HCT116 (cell line): ENCODE results near the gene SLC39A13. TPM values are rescaled to one million over a fixed set of nuclear protein-coding genes. Genes with fewer than 3 reads are reported as not detected.

ENCODE experiments used
- ATAC-seq: fragments of 200-7000 bp; cut with Tn5 transposase; 2 replicates; pipeline ENCODE4 v1.9.1; 2020; ENCODE audit warnings: mild to moderate bottlenecking, moderate library complexity
- BruUV-seq: library from RNA; stranded (reverse); fragments of 400-500 nt; replicated peaks from 2 replicates; lab custom pipeline; 2021; lab: Mats Ljungman, UMichigan
- CTCF ChIA-PET: fragments of 300-600 bp; sonication (Branson Sonifier 250); formaldehyde crosslinking; loops from one replicate; lab custom pipeline; 2021; ENCODE audit warnings: antibody characterized with exemption; lab: Charles Lee
- POLR2A ChIA-PET: fragments of 300-600, 350-600 bp; sonication (Branson Sonifier 250); formaldehyde crosslinking; loops from one replicate; lab custom pipeline; 2021; ENCODE audit warnings: antibody characterized with exemption; lab: Charles Lee
- RAD21 ChIA-PET, 2 experiments: fragments of 300-600 bp; sonication (Branson Sonifier 250); formaldehyde crosslinking; loops; one replicate each; lab custom pipeline; 2023; ENCODE audit warnings: low total read pairs in 2 of 2; ENCODE audit not compliant: uncharacterized antibody in 2 of 2, unreplicated experiment in 2 of 2, low non-redundant PET in 1 of 2; lab: Charles Lee
- DNase-seq: peaks from one replicate; pipeline ENCODE4 v3.0.0-alpha.2; 2010; ENCODE audit warnings: low read depth, low spot score
- H2AFZ ChIP-seq: fragments of 200-600 bp; shearing (Covaris generic), sonication (generic); 2 replicates; pipeline ENCODE4 v1.6.1; 2017; ENCODE audit warnings: low read depth, mixed run types, mixed read lengths, antibody characterized with exemption, low read length; ENCODE audit not compliant: poor library complexity, severe bottlenecking
- H3K27ac ChIP-seq: 2 replicates; pipeline ENCODE4 v1.5.1; 2012; ENCODE audit warnings: low read depth, low read length
- H3K27me3 ChIP-seq: fragments of 200-600 bp; sonication (generic); 2 replicates; pipeline ENCODE4 v1.6.1; 2016; ENCODE audit warnings: mixed run types, low read length, mixed read lengths; ENCODE audit not compliant: insufficient read depth
- H3K36me3 ChIP-seq, 2 experiments: fragments of 200-500 bp in 1 of 2; fragments of 200-600 bp in 1 of 2; sonication (Bioruptor generic) in 1 of 2; sonication (generic) in 1 of 2; 2 replicates each; pipeline versions ENCODE4 v1.5.1 to v1.6.1; 2014 to 2016; ENCODE audit warnings: low read length in 2 of 2, inconsistent platforms in 1 of 2, mixed read lengths in 1 of 2, mixed run types in 1 of 2; ENCODE audit not compliant: insufficient read depth in 2 of 2, control insufficient read depth in 1 of 2
- H3K4me1 ChIP-seq, 2 experiments: fragments of 200-600 bp in 1 of 2; sonication (generic) in 1 of 2; 2 replicates each; pipeline versions ENCODE4 v1.5.1 to v1.6.1; 2012 to 2017; ENCODE audit warnings: low read length in 2 of 2, inconsistent platforms in 1 of 2, mild to moderate bottlenecking in 1 of 2, mixed read lengths in 1 of 2, mixed run types in 1 of 2, moderate library complexity in 1 of 2; ENCODE audit not compliant: insufficient read depth in 2 of 2, control insufficient read depth in 1 of 2
- H3K4me2 ChIP-seq: fragments of 200-600 bp; sonication (generic); 2 replicates; pipeline ENCODE4 v1.6.1; 2017; ENCODE audit warnings: mixed run types, low read length, mixed read lengths
- H3K4me3 ChIP-seq, 2 experiments: fragments of 200-600 bp in 1 of 2; sonication (generic) in 1 of 2; replicated peaks in 1 of 2; 2 replicates each; pipeline ENCODE4 v1.5.1; 2011 to 2016; ENCODE audit warnings: low read length in 2 of 2, control low read depth in 1 of 2, low read depth in 1 of 2, mild to moderate bottlenecking in 1 of 2, mixed read lengths in 1 of 2, mixed run types in 1 of 2
- H3K79me2 ChIP-seq: fragments of 200-600 bp; sonication (generic); 2 replicates; pipeline ENCODE4 v1.6.1; 2017; ENCODE audit warnings: mild to moderate bottlenecking, mixed run types, low read length, moderate library complexity, mixed read lengths; ENCODE audit not compliant: insufficient read depth
- H3K9ac ChIP-seq: fragments of 200-600 bp; sonication (generic); 2 replicates; pipeline ENCODE4 v1.6.1; 2016; ENCODE audit warnings: low read length, mixed read lengths
- H3K9me2 ChIP-seq: fragments of 200-600 bp; sonication (generic), shearing (Covaris generic); 2 replicates; pipeline ENCODE4 v1.6.1; 2017; ENCODE audit warnings: mixed run types, mild to moderate bottlenecking, moderate library complexity; ENCODE audit not compliant: insufficient read depth
- H3K9me3 ChIP-seq, 2 experiments: fragments of 200-500 bp in 1 of 2; fragments of 200-600 bp in 1 of 2; sonication (Bioruptor generic) in 1 of 2; sonication (generic) in 1 of 2; 2 replicates each; pipeline ENCODE4 v1.6.1; 2014 to 2017; ENCODE audit warnings: low read length in 2 of 2, mixed read lengths in 2 of 2, inconsistent platforms in 1 of 2, low read depth in 1 of 2, mild to moderate bottlenecking in 1 of 2, mixed run types in 1 of 2, moderate library complexity in 1 of 2; ENCODE audit not compliant: control insufficient read depth in 1 of 2, insufficient read depth in 1 of 2
- H4K20me1 ChIP-seq: fragments of 200-600 bp; sonication (generic), shearing (Covaris generic); 2 replicates; pipeline ENCODE4 v1.6.1; 2017; ENCODE audit warnings: mixed run types, mild to moderate bottlenecking, moderate library complexity; ENCODE audit not compliant: insufficient read depth
- ATF3 ChIP-seq: IDR thresholded peaks from 2 replicates; pipeline ENCODE4 v1.6.1; 2012
- CBX3 ChIP-seq: IDR thresholded peaks from 2 replicates; pipeline ENCODE4 v1.6.1; 2012; ENCODE audit warnings: low read depth
- CEBPB ChIP-seq: IDR thresholded peaks from 2 replicates; pipeline ENCODE4 v1.6.1; 2012; ENCODE audit warnings: low read depth
- CTCF ChIP-seq, 3 experiments: fragments of 200-600 bp in 1 of 3; sonication (generic) in 1 of 3; IDR thresholded peaks in 2 of 3; conservative IDR thresholded peaks in 1 of 3; 2 replicates each; pipeline ENCODE4 v1.5.1; 2012 to 2017; ENCODE audit warnings: low read depth in 2 of 3, low read length in 2 of 3, antibody characterized with exemption in 1 of 3, borderline replicate concordance in 1 of 3, control low read depth in 1 of 3, mild to moderate bottlenecking in 1 of 3, mixed read lengths in 1 of 3, mixed run types in 1 of 3, moderate library complexity in 1 of 3; ENCODE audit not compliant: insufficient read depth in 1 of 3
- EGR1 ChIP-seq: IDR thresholded peaks from 2 replicates; pipeline ENCODE4 v1.6.1; 2012; ENCODE audit warnings: low read depth
- ELF1 ChIP-seq: IDR thresholded peaks from 2 replicates; pipeline ENCODE4 v1.6.1; 2012; ENCODE audit warnings: low read depth, borderline replicate concordance
- EZH2phosphoT487 ChIP-seq: fragments of 200-600 bp; IDR thresholded peaks from 2 replicates; pipeline ENCODE4 v1.6.1; 2018; ENCODE audit warnings: antibody characterized with exemption, borderline replicate concordance
- JUND ChIP-seq: IDR thresholded peaks from 2 replicates; pipeline ENCODE4 v1.6.1; 2012
- POLR2A ChIP-seq: IDR thresholded peaks from 2 replicates; pipeline ENCODE4 v1.7.0; 2011; ENCODE audit warnings: borderline replicate concordance; ENCODE audit not compliant: insufficient read depth, insufficient read length; ENCODE audit errors: extremely low read depth
- RAD21 ChIP-seq: IDR thresholded peaks from 2 replicates; pipeline ENCODE4 v1.6.1; 2012; ENCODE audit warnings: low read depth, mild to moderate bottlenecking
- REST ChIP-seq: IDR thresholded peaks from 2 replicates; pipeline ENCODE4 v1.6.1; 2012; ENCODE audit warnings: low read depth
- SRF ChIP-seq: IDR thresholded peaks from 2 replicates; pipeline ENCODE4 v1.6.1; 2012; ENCODE audit warnings: low read depth
- ZFX ChIP-seq: fragments of 450-650 bp; IDR thresholded peaks from 2 replicates; pipeline ENCODE4 v1.6.1; 2017
- ZNF274 ChIP-seq: fragments of 200-500 bp; sonication (Bioruptor generic); IDR thresholded peaks from 2 replicates; pipeline ENCODE4 v1.6.1; 2014; ENCODE audit warnings: mild to moderate bottlenecking, low read depth, low read length, inconsistent platforms
- intact Hi-C: fragments of 100-400 bp; cut with micrococcal nuclease; formaldehyde crosslinking; loops from 2 replicates; pipeline ENCODE4 v1.10.0; 2022
- total RNA-seq: library from RNA; stranded (reverse); gene quantifications from one replicate; pipeline ENCODE4 v1.2.1, GENCODE V29; 2021; ENCODE audit not compliant: unreplicated experiment

SLC39A13 gene
- total RNA-seq, 1 experiment from 2014 or later = 23.9 TPM

- no peaks in the 10 kb centered on the region for H3K27me3 ChIP-seq
- TF ChIP-seq JUND (no peak), EZH2phosphoT487 (no peak), CBX3 (no peak), SRF (no peak), POLR2A (no peak), CEBPB (no peak), RAD21 (no peak), REST (no peak), ATF3 (no peak), ZNF274 (no peak), EGR1 (no peak), ZFX (no peak), CTCF (IDR thresholded peaks at IDR 0.05 in 2 of 3, conservative IDR thresholded peaks at IDR 0.05 in 1 of 3; ENCODE audit: borderline replicate concordance in 1 of 3, insufficient read depth in 1 of 3, low read depth in 2 of 3, low read length in 2 of 3) (no peak), ELF1 (no peak)
- TF ChIP-seq, all 23 proteins: peak for 0
- H3K9me2 ChIP-seq = no peaks in the 10 kb centered on the region
- intact Hi-C loops = no loop called here
- ATAC-seq (no peak), DNase-seq (no peak)
- RAD21 ChIA-PET = interaction anchor here in 1 of 2 experiments (0.7 kb wide), 1 partner anchor 81 kb away, joined by 3 read pairs; no protein-coding TSS in a partner anchor
- no peaks in the 10 kb centered on the region for H3K79me2 ChIP-seq
- no peak overlapping the region for H3K4me2 ChIP-seq
- H3K27ac ChIP-seq = no peak overlapping the region
- POLR2A ChIA-PET = interaction anchor here (1.3 kb wide), 1 partner anchor 100 kb away, joined by 3 read pairs; no protein-coding TSS in a partner anchor
- no peaks in the 10 kb centered on the region for H4K20me1 ChIP-seq
- no peaks in the 10 kb centered on the region for H3K9me3 ChIP-seq
- no peak overlapping the region for H3K4me3 ChIP-seq
- H3K9ac ChIP-seq = no peak overlapping the region
- peaks cover 0 to 2% of the 10 kb centered on the region in 2 experiments; a peak in 1 of 4 replicates for H3K4me1 ChIP-seq
- CTCF ChIA-PET = interaction anchor here (0.9 to 2.6 kb wide), 7 partner anchors 10 to 205 kb away, joined by 3 to 16 read pairs (median 3); partner anchors contain the start of genes ACP2 and PSMC3
- no peak overlapping the region for H2AFZ ChIP-seq
- no TSS peak for BruUV-seq
- H3K36me3 ChIP-seq = no peaks in the 10 kb centered on the region
These were observed 45.0 kb downstream of the SLC39A13 start for GRCh38 chr11:47453365-47453764.
